Dedifferentiated amniotic fluid mesenchymal stem cell (primary cell): ENCODE measurements around the gene TBC1D3B.
"Not testable (repeated sequence)": the region's sequence is repeated elsewhere in the genome, so short reads cannot be mapped to it uniquely, and the experiment has no call there.

ENCODE experiments used
- DNase-seq: peaks from one replicate; pipeline ENCODE4 v3.0.0-alpha.2; 2016; ENCODE audit errors: extremely low spot score

The TBC1D3B gene

DNA sequence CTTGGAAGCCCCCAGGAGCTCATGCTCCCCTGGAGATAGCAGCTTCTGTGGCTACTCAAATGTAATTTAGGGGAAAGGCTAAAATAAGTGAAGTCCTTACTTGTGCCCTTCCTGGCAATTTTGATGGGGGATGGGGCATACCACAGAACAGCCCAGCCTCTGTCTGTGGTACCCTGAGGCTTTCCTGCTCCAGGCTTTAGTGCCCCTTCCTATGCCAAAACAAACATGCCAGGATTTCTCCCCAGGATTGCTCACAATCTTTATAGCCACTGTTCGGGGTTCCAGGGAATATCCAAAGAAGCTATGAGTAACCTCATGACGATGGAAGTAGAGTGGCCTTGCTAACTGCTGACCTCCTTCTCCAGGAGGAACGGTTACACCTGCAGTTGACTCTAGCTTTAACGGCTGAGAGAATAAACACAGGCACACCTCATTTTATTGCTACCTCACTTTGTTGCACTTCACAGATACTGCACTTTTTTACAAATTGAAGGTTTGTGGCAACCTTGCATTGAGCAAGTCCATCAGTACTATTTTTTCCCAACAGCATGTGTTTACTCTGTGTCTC is 47.9 kb downstream of the TBC1D3B start:
- DNase-seq = no peak

DNA sequence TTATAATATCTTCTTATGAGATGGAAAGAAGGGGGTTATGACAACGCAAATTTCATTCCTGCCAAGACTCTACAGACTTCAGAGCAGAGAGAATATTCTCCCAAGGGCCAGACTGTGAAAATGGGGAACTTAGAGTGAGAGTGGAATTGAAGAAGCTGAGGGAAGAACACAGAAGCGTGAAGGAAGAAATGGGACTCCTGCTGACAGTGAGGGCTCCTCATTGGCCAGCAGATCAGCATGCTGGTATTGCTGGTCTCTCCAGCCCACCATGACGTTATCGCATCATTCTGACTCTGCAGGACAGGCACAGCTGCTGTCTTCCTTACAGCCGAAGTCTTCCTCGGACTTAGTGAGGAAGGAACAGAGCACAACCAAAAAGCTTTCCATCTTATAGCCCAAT is 48.5 kb downstream of the TBC1D3B start:
- DNase-seq = no peak

GRCh38 chr17:36127199-36127893 is 49.1 kb downstream of the TBC1D3B start:
- DNase-seq = no peak

DNA sequence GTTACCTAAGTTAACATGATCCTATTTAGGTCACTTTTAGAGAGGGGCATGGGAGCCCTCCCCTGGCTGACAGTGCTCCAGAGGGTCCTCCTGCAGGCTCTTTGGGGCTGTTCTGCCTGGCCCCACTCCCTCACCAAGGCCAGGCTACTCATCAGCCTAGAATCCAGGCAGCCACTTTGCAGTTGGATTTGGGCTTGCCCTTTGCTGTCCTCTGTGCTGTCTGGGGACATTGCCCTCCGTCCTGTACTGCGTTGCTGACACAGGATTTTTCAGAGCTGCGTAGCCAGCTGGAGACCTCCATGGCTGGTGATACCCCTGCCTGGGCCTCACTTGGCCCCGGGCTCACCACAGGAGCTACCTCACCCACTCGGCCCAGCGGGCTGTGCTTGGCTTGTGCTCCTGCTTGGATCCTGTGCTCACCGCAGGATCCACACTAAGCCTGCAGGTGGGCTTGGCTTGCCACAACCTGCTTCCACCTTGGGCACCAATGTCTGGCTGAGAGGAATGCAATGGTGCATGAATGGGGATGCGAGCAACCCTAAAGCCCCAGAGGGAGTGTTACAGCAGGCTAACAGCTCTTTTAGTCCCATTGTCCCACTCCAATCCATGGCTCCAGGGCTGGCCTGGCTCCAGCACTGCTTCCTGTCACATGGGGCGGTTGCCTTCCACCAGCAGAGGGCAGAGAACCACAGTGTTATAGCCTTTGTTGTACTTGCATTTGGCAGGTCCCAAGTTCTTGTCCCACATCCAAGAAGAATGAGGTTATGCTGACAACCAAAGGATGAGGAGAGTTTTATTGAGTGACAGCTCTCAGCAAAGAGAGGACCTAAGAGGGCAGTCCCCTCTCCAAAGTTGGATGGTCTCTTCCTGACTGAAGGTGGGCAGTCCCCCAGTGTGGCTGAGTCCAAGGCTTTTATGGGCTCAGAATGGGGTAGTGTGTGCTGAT is 51.3 kb downstream of the TBC1D3B start:
- DNase-seq = no peak

DNA sequence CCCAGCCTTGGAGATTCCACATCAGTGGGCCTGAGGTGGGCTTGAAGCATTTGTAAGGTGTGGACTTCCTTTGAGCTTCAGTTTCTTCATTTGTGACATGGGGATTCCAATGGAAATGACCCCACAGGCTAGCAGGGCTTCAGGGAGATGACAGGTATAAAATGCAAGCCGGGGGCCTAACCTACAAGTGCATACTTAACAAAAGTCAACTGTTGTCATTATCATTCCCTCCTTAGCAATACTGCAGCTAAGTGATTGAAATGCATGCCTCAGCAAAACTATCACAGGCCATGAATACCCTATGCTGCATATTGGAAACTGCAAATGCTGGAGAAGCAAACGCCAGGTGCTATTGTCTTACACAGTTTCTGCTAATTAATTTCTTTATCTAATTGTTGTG is 53.0 kb downstream of the TBC1D3B start:
- no peak for DNase-seq

DNA sequence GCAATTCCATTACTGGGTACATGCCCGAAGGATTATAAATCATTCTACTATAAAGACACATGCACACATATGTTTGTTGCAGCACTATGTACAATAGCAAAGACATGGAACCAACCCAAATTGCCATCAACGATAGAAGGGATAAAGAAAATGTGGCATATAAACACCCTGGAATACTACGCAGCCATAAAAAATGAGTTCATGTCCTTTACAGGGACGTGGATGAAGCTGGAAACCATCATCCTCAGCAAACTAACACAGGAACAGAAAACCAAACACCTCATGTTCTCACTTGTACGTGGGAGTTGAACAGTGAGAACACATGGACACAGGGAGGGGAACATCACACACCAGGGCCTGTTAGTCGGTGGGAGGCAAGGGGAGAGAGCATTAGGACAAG is 55.3 kb downstream of the TBC1D3B start:
- DNase-seq = not testable (repeated sequence)

DNA sequence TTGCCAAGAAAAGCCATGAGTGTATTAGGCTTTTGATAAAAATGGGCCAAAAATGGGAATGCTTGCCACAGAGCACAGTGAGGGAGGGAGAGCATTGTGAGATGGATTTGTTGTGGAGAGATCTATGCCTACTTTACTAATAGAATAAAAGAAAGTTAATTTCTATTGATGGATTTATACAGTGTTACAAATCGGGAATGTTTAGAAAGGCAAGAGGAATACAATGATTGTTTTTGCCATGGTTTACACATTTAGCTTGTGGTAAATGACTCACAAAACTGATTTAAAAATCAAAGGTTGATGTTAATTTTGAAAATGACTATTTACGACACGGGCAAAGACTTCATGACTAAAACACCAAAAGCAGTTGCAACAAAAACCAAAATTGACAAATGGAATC is 56.2 kb downstream of the TBC1D3B start:
- DNase-seq = no peak

GRCh38 chr17:36118477-36119353 is 57.7 kb downstream of the TBC1D3B start:
- DNase-seq = no peak

DNA sequence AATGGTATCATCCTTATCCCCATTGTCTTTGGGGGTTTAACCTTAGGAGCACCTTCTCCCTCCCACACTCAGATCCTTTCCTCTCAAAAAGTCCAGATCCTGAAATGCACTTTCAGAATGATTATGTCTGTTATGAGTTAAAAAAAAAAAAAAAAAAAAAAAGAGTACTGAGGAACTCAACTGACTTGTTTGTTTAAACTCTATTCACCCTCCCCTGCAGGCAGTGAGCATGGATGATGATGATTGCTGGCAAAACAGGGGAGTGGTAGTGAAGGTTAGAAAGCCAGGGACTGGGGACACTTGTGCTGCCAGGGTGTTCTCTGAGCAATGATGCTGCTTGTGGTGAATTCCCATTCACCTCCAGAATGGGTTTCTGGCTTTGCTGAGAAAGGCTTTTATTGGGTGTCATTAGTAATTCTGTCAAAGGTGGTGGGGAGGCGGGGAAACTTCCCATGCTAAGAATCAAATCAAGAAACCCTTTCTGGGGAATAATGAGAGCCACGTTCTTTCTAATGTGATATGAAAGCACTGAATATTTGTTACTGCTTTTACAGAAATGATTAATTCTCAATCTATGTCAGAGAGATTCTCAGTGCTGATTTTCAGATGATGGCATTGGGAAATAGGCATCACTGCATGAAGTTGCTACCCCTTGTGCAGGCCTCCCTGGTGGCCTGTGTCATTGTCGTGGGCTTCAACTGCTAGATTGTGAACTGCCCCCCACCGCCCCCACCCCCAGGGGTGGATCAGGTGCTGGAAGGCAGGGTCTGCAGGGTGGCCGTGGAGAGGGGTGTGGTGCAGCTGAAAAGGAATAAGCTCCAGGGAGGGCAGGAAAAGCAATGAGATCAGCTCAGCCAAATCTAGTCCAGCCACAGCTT is 58.7 kb downstream of the TBC1D3B start:
- DNase-seq = no peak
